Neutrophil (primary cell): ENCODE data around the gene JMY.

ENCODE experiments used
- H3K27ac ChIP-seq: fragments of 200-600 bp; sonication (generic); 2 replicates; pipeline ENCODE4 v1.5.1; 2016; ENCODE audit warnings: mild to moderate bottlenecking, moderate library complexity
- H3K27me3 ChIP-seq: fragments of 200-600 bp; sonication (generic); 2 replicates; pipeline ENCODE4 v1.6.0; 2016; ENCODE audit warnings: mild to moderate bottlenecking
- H3K36me3 ChIP-seq: fragments of 200-600 bp; sonication (generic); 2 replicates; pipeline ENCODE4 v1.5.1; 2017
- H3K4me1 ChIP-seq, 2 experiments: fragments of 200-600 bp in 1 of 2; sonication (generic) in 1 of 2; 1 replicate in 1 of 2; 2 replicates in 1 of 2; pipeline versions ENCODE4 v1.5.1 to v1.6.1; 2013 to 2016; ENCODE audit warnings: low read depth in 1 of 2, low read length in 1 of 2, mild to moderate bottlenecking in 1 of 2, moderate library complexity in 1 of 2; ENCODE audit not compliant: control insufficient read depth in 1 of 2, insufficient read depth in 1 of 2
- H3K4me3 ChIP-seq, 2 experiments: fragments of 200-600 bp in 1 of 2; sonication (generic) in 1 of 2; 1 replicate in 1 of 2; 2 replicates in 1 of 2; pipeline ENCODE4 v1.5.1; 2013 to 2016; ENCODE audit warnings: low read depth in 1 of 2, low read length in 1 of 2, mild to moderate bottlenecking in 1 of 2, moderate library complexity in 1 of 2
- H3K9me3 ChIP-seq: fragments of 200-600 bp; sonication (generic); 2 replicates; pipeline ENCODE4 v1.5.1; 2016
- CTCF ChIP-seq: fragments of 200-600 bp; sonication (generic); IDR thresholded peaks from 2 replicates; pipeline ENCODE4 v1.5.1; 2016; ENCODE audit warnings: antibody characterized with exemption

The JMY gene

GRCh38 chr5:79349047-79349446, 113.1 kb downstream of the JMY start:
- no peaks in the 10 kb centered on the region for H3K27me3 ChIP-seq
- no peaks in the 10 kb centered on the region for H3K4me1 ChIP-seq
- no peak overlapping the region for H3K27ac ChIP-seq
- H3K4me3 ChIP-seq, result no peak overlapping the region
- no peaks in the 10 kb centered on the region for H3K9me3 ChIP-seq
- TF ChIP-seq CTCF, result no peak
- no peaks in the 10 kb centered on the region for H3K36me3 ChIP-seq

- H3K36me3 ChIP-seq, result no peaks in the 10 kb centered on the region
- H3K4me3 ChIP-seq, result no peak overlapping the region
- no peak overlapping the region for H3K27ac ChIP-seq
- no peak for TF ChIP-seq CTCF
- no peaks in the 10 kb centered on the region for H3K9me3 ChIP-seq
- no peaks in the 10 kb centered on the region for H3K27me3 ChIP-seq
- H3K4me1 ChIP-seq, result no peaks in the 10 kb centered on the region
Measured at GRCh38 chr5:79349881-79350280, 114.0 kb downstream of the JMY start.

- no peaks in the 10 kb centered on the region for H3K36me3 ChIP-seq
- no peak for TF ChIP-seq CTCF
- H3K9me3 ChIP-seq, result no peaks in the 10 kb centered on the region
- no peaks in the 10 kb centered on the region for H3K4me1 ChIP-seq
- no peaks in the 10 kb centered on the region for H3K27me3 ChIP-seq
- H3K27ac ChIP-seq, result no peak overlapping the region
- H3K4me3 ChIP-seq, result no peak overlapping the region
Measured at GRCh38 chr5:79357398-79357797, 121.5 kb downstream of the JMY start.
